Liver (tissue), 9 donors: ENCODE results near the gene FEZ2. TPM values are rescaled to one million over a fixed set of nuclear protein-coding genes. Genes with fewer than 3 reads are reported as not detected.

Experiments
- DNase-seq: peaks from one replicate; pipeline ENCODE4 v3.0.0-alpha.2; 2017; ENCODE audit warnings: low spot score
- H3K27ac ChIP-seq, 2 donors: one replicate each; pipeline ENCODE4 v1.7.0; 2013; ENCODE audit warnings: inconsistent platforms in 2 of 2, low read length in 2 of 2, control low read depth in 1 of 2, low read depth in 1 of 2, mild to moderate bottlenecking in 1 of 2
- H3K27me3 ChIP-seq, 4 donors: one replicate each; pipeline versions ENCODE4 v1.6.1 to v1.7.0; 2013; ENCODE audit warnings: low read length in 3 of 4, inconsistent platforms in 1 of 4, mild to moderate bottlenecking in 1 of 4, moderate library complexity in 1 of 4; ENCODE audit not compliant: control insufficient read depth in 4 of 4, insufficient read depth in 4 of 4
- H3K36me3 ChIP-seq, 4 donors: one replicate each; pipeline versions ENCODE4 v1.6.1 to v1.7.0; 2013; ENCODE audit warnings: low read length in 3 of 4, mild to moderate bottlenecking in 3 of 4, low read depth in 1 of 4, moderate library complexity in 1 of 4; ENCODE audit not compliant: control insufficient read depth in 4 of 4, insufficient read depth in 3 of 4
- H3K4me1 ChIP-seq, 4 donors: one replicate each; pipeline versions ENCODE4 v1.6.1 to v1.7.0; 2013; ENCODE audit warnings: low read length in 3 of 4, mild to moderate bottlenecking in 3 of 4, moderate library complexity in 1 of 4; ENCODE audit not compliant: control insufficient read depth in 4 of 4, insufficient read depth in 4 of 4
- H3K4me3 ChIP-seq, 3 donors: one replicate each; pipeline versions ENCODE4 v1.6.1 to v1.7.0; 2013; ENCODE audit warnings: low read length in 3 of 3, control low read depth in 1 of 3, low read depth in 1 of 3, mild to moderate bottlenecking in 1 of 3
- H3K9ac ChIP-seq, 2 donors: one replicate each; pipeline ENCODE4 v1.7.0; 2013; ENCODE audit warnings: low read length in 2 of 2, mild to moderate bottlenecking in 2 of 2, moderate library complexity in 2 of 2, control low read depth in 1 of 2, low read depth in 1 of 2
- H3K9me3 ChIP-seq, 4 donors: one replicate each; pipeline versions ENCODE4 v1.6.1 to v1.7.0; 2013; ENCODE audit warnings: low read length in 3 of 4; ENCODE audit not compliant: control insufficient read depth in 4 of 4
- FOXA1 ChIP-seq: IDR thresholded peaks from 2 replicates; pipeline ENCODE4 v1.6.1; 2016; ENCODE audit warnings: antibody characterized with exemption
- FOXA2 ChIP-seq: IDR thresholded peaks from 2 replicates; pipeline ENCODE4 v1.6.1; 2016; ENCODE audit warnings: antibody characterized with exemption
- HNF4A ChIP-seq, 2 donors: conservative IDR thresholded peaks; 2 replicates each; pipeline ENCODE4 v1.6.1; 2016; ENCODE audit warnings: antibody characterized with exemption in 2 of 2, mild to moderate bottlenecking in 2 of 2
- HNF4G ChIP-seq: IDR thresholded peaks from 2 replicates; pipeline ENCODE4 v1.6.1; 2016; ENCODE audit warnings: antibody characterized with exemption
- JUND ChIP-seq, 2 donors: IDR thresholded peaks; 2 replicates each; pipeline ENCODE4 v1.6.1; 2016; ENCODE audit warnings: antibody characterized with exemption in 2 of 2
- MAX ChIP-seq: IDR thresholded peaks from 2 replicates; pipeline ENCODE4 v1.6.1; 2016; ENCODE audit warnings: antibody characterized with exemption
- REST ChIP-seq: IDR thresholded peaks from 2 replicates; pipeline ENCODE4 v1.6.1; 2016; ENCODE audit warnings: antibody characterized with exemption, mild to moderate bottlenecking
- RXRA ChIP-seq, 2 donors: IDR thresholded peaks; 2 replicates each; pipeline ENCODE4 v1.6.1; 2017 to 2018; ENCODE audit warnings: antibody characterized with exemption in 2 of 2, mild to moderate bottlenecking in 1 of 2
- SP1 ChIP-seq: IDR thresholded peaks from 2 replicates; pipeline ENCODE4 v1.6.1; 2018; ENCODE audit warnings: antibody characterized with exemption, mild to moderate bottlenecking
- YY1 ChIP-seq: IDR thresholded peaks from 2 replicates; pipeline ENCODE4 v1.6.1; 2016; ENCODE audit warnings: antibody characterized with exemption, mild to moderate bottlenecking
- ZBTB33 ChIP-seq: IDR thresholded peaks from 2 replicates; pipeline ENCODE4 v1.6.1; 2016; ENCODE audit warnings: antibody characterized with exemption
- WGBS: extraction: QIAGEN DNeasy Blood & Tissue Kit; methylation state at CpG from one replicate; pipeline ENCODE4 v1.1.7; 2013; 5-methylcytosine and 5-hydroxymethylcytosine counted together
- polyA plus RNA-seq, 2 donors: library from polyadenylated mRNA; stranded (reverse) in 1 of 2; unstranded in 1 of 2; fragments of 200-250 nt in 1 of 2; fragments of >200 nt in 1 of 2; fragmentation: Nextera tagmentation in 1 of 2; extraction: Ambion mirVana in 1 of 2; gene quantifications; one replicate each; pipeline versions ENCODE4 v1.2.1 to v1.2.3, GENCODE V29; 2013 to 2015
- total RNA-seq, 2 donors: library from RNA; depleted of rRNA; stranded (reverse); fragments of >200 nt; gene quantifications; one replicate each; pipeline ENCODE4 v1.2.3, GENCODE V29; 2014
- TF ChIP-seq, protein P1 (sequence below): fragments of 150-350 bp; IDR thresholded peaks from 2 replicates; pipeline ENCODE4 v1.5.1; 2017; ENCODE audit warnings: improper control_type of control experiment, low read depth, low read length; ENCODE audit not compliant: missing input control
- donor health status: healthy.
- donor health status: healthy.
- donor health status: healthy.
- donor health status: healthy.
- donor health status: healthy.

FEZ2 gene
- total and polyA plus RNA-seq, 4 donors: 11.9 to 16.1 (median 14.1) TPM

GRCh38 chr2:36547906-36548305 is 50.1 kb downstream of the FEZ2 start:
- DNase-seq: no peak
- no peak overlapping the region for H3K9ac ChIP-seq
- H3K27ac ChIP-seq: no peak overlapping the region
- no peak overlapping the region for H3K4me3 ChIP-seq
- WGBS: 99% methylated on average over 3 of the region's 3 CpGs
- TF ChIP-seq HNF4A (conservative IDR thresholded peaks at IDR 0.05) (no peak), JUND (IDR thresholded peaks at IDR 0.05) (no peak), ZBTB33 (no peak), HNF4G (no peak), RXRA (IDR thresholded peaks at IDR 0.05) (no peak), YY1 (no peak), FOXA1 (no peak)
- no peaks in the 10 kb centered on the region for H3K9me3 ChIP-seq
- no peaks in the 10 kb centered on the region for H3K4me1 ChIP-seq
- H3K27me3 ChIP-seq: no peaks in the 10 kb centered on the region
- H3K36me3 ChIP-seq: peaks cover 2 to 22% (median 17%) of the 10 kb centered on the region in 4 donors

DNA sequence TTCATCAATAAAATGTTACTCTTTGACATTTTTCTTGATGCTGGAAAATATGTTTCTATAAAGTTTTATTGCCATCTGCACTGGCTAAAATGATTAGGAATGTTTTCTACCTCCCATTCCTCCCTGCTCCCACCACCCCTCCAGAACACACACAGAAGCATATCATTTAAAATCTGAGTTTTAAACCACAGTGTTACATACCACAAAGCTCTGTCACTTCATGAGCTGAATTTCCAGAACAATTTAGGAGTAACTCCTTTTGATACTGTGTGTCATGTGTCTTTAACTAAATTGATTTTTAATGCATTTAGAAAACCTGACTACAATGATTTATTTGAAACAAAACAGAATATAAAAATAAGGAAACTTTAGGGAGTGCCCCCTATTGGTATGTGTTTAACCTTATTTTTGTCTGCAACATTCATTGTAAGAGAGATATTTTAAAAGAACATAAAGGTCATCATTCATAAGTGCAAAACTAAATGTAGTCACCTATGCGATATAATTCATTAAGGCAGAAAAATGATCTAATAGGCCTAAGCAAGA is 52.0 kb downstream of the FEZ2 start:
- TF ChIP-seq MAX: no peak
- TF ChIP-seq REST: no peak
- no peak for TF ChIP-seq SP1
- 3% methylated on average over 1 of the region's 1 CpG for WGBS
- Histone ChIP-seq H3K27ac (no peak overlapping the region), H3K9me3 (no peaks in the 10 kb centered on the region), H3K27me3 (no peaks in the 10 kb centered on the region), H3K36me3 (peaks cover 2 to 9% (median 7%) of the 10 kb centered on the region in 4 donors), H3K9ac (no peak overlapping the region), H3K4me1 (no peaks in the 10 kb centered on the region), H3K4me3 (no peak overlapping the region)
- DNase-seq: no peak

- no peak overlapping the region for H3K27ac ChIP-seq
- H3K27me3 ChIP-seq: no peaks in the 10 kb centered on the region
- WGBS: 90% methylated on average over 6 of the region's 6 CpGs
- H3K9ac ChIP-seq: no peak overlapping the region
- no peak for TF ChIP-seq FOXA2
- TF ChIP-seq, protein P1, sequence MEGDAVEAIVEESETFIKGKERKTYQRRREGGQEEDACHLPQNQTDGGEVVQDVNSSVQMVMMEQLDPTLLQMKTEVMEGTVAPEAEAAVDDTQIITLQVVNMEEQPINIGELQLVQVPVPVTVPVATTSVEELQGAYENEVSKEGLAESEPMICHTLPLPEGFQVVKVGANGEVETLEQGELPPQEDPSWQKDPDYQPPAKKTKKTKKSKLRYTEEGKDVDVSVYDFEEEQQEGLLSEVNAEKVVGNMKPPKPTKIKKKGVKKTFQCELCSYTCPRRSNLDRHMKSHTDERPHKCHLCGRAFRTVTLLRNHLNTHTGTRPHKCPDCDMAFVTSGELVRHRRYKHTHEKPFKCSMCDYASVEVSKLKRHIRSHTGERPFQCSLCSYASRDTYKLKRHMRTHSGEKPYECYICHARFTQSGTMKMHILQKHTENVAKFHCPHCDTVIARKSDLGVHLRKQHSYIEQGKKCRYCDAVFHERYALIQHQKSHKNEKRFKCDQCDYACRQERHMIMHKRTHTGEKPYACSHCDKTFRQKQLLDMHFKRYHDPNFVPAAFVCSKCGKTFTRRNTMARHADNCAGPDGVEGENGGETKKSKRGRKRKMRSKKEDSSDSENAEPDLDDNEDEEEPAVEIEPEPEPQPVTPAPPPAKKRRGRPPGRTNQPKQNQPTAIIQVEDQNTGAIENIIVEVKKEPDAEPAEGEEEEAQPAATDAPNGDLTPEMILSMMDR: no peak
- H3K4me1 ChIP-seq: no peaks in the 10 kb centered on the region
- peaks cover 0 to 9% (median 5%) of the 10 kb centered on the region in 4 donors for H3K36me3 ChIP-seq
- DNase-seq: no peak
- no peak overlapping the region for H3K4me3 ChIP-seq
- no peaks in the 10 kb centered on the region for H3K9me3 ChIP-seq
Observed at GRCh38 chr2:36544638-36545338, 53.2 kb downstream of the FEZ2 start.
